AG09309 (cell line): ENCODE results near the gene IRF6.

Experiments
- DNase-seq: peaks from one replicate; pipeline ENCODE4 v3.0.0-alpha.2; 2010; ENCODE audit warnings: low read depth
- H3K4me3 ChIP-seq: 2 replicates; pipeline ENCODE4 v1.5.1; 2011; ENCODE audit warnings: mild to moderate bottlenecking, low read depth, low read length, moderate library complexity; ENCODE audit not compliant: control insufficient read depth
- CTCF ChIP-seq: IDR thresholded peaks from 2 replicates; pipeline ENCODE4 v1.5.1; 2011; ENCODE audit warnings: mild to moderate bottlenecking, low read depth, low read length, inconsistent platforms; ENCODE audit not compliant: insufficient read depth, control insufficient read depth; ENCODE audit errors: missing control alignments

IRF6 gene

GRCh38 chr1:209741889-209742288, 64.1 kb downstream of the IRF6 start:
- no peak for DNase-seq
- TF ChIP-seq CTCF: no peak
- H3K4me3 ChIP-seq: no peak overlapping the region

- DNase-seq: no peak
- TF ChIP-seq CTCF: no peak
- H3K4me3 ChIP-seq: no peak overlapping the region
Measured at GRCh38 chr1:209741193-209741592, 64.7 kb downstream of the IRF6 start.

- no peak overlapping the region for H3K4me3 ChIP-seq
- no peak for TF ChIP-seq CTCF
- DNase-seq: no peak
Measured at GRCh38 chr1:209738270-209738669, 67.7 kb downstream of the IRF6 start.

- DNase-seq: no peak
- no peak overlapping the region for H3K4me3 ChIP-seq
- no peak for TF ChIP-seq CTCF
Measured at GRCh38 chr1:209737118-209737505, 68.8 kb downstream of the IRF6 start.

GRCh38 chr1:209736490-209737117, 69.3 kb downstream of the IRF6 start:
- no peak for TF ChIP-seq CTCF
- DNase-seq: no peak
- H3K4me3 ChIP-seq: no peak overlapping the region
